PC-9 (cell line): Measurements from ENCODE around the gene LETM1.

Experiments used
- CTCF ChIP-seq: fragments of 200-600 bp; sonication (generic); conservative IDR thresholded peaks from 2 replicates; pipeline ENCODE4 v1.6.1; 2017; ENCODE audit warnings: mixed run types, antibody characterized with exemption, mild to moderate bottlenecking, moderate library complexity
- EZH2 ChIP-seq: fragments of 200-600 bp; sonication (generic); IDR thresholded peaks from 2 replicates; pipeline ENCODE4 v1.8.0; 2017; ENCODE audit warnings: antibody characterized with exemption, low read depth

- TF ChIP-seq CTCF (no peak), EZH2 (no peak)
Observed at GRCh38 chr4:1779588-1780382, 76.2 kb downstream of the LETM1 start.
